Measurements from ENCODE around the gene GALNT2.
A peak's percentile ranks its signal among the peaks of the same experiment; 100 is the strongest.

GALNT2 gene

GRCh38 chr1:230295367-230295766 lies 228.3 kb downstream of the GALNT2 start:
- no peak overlapping the region for H3K4me3 ChIP-seq (ENCODE audit: low read depth, low read length)
- peak; percentile 1 for DNase-seq
- no peaks in the 10 kb centered on the region for H3K27me3 ChIP-seq (ENCODE audit: insufficient read depth, low read depth, severe bottlenecking)
- no peak overlapping the region for H3K27ac ChIP-seq
- peaks cover 2% of the 10 kb centered on the region for H3K9me3 ChIP-seq (ENCODE audit: severe bottlenecking)
- TF ChIP-seq CTCF (IDR thresholded peaks at IDR 0.05; ENCODE audit: low read depth, low read length) = no peak
- no peaks in the 10 kb centered on the region for H3K36me3 ChIP-seq

- DNase-seq = peak; percentile 6
These were observed 232.4 kb downstream of the GALNT2 start for GRCh38 chr1:230299191-230300006.

GRCh38 chr1:230300322-230301301 lies 233.6 kb downstream of the GALNT2 start:
- Histone ChIP-seq H3K9me3 (ENCODE audit: severe bottlenecking) (peaks cover 2% of the 10 kb centered on the region), H3K36me3 (no peaks in the 10 kb centered on the region), H3K27ac (0 out of 2 replicates have a peak overlapping the region, but pooled peaks have one; percentile 8), H3K4me3 (ENCODE audit: low read depth, low read length) (no peak overlapping the region), H3K27me3 (ENCODE audit: insufficient read depth, low read depth, severe bottlenecking) (no peaks in the 10 kb centered on the region)
- DNase-seq = no peak
- TF ChIP-seq CTCF (IDR thresholded peaks at IDR 0.05; ENCODE audit: low read depth, low read length) = no peak

More at GRCh38 chr1:230299191-230300006, 232.4 kb downstream of the GALNT2 start:
- no peak overlapping the region for H3K27ac ChIP-seq
- peaks cover 2% of the 10 kb centered on the region for H3K9me3 ChIP-seq (ENCODE audit: severe bottlenecking)
- no peaks in the 10 kb centered on the region for H3K36me3 ChIP-seq
- H3K27me3 ChIP-seq (ENCODE audit: insufficient read depth, low read depth, severe bottlenecking) = no peaks in the 10 kb centered on the region
- TF ChIP-seq CTCF (IDR thresholded peaks at IDR 0.05; ENCODE audit: low read depth, low read length) = no peak
- no peak overlapping the region for H3K4me3 ChIP-seq (ENCODE audit: low read depth, low read length)

GRCh38 chr1:230301322-230301721 lies 234.3 kb downstream of the GALNT2 start:
- Histone ChIP-seq H3K4me3 (ENCODE audit: low read depth, low read length) (no peak overlapping the region), H3K9me3 (ENCODE audit: severe bottlenecking) (peaks cover 2% of the 10 kb centered on the region), H3K36me3 (no peaks in the 10 kb centered on the region), H3K27me3 (ENCODE audit: insufficient read depth, low read depth, severe bottlenecking) (no peaks in the 10 kb centered on the region), H3K27ac (0 out of 2 replicates have a peak overlapping the region, but pooled peaks have one; percentile 8)
- TF ChIP-seq CTCF (IDR thresholded peaks at IDR 0.05; ENCODE audit: low read depth, low read length) = no peak
- no peak for DNase-seq

GRCh38 chr1:230301822-230302221 lies 234.8 kb downstream of the GALNT2 start:
- no peaks in the 10 kb centered on the region for H3K27me3 ChIP-seq (ENCODE audit: insufficient read depth, low read depth, severe bottlenecking)
- H3K4me3 ChIP-seq (ENCODE audit: low read depth, low read length) = no peak overlapping the region
- TF ChIP-seq CTCF (IDR thresholded peaks at IDR 0.05; ENCODE audit: low read depth, low read length) = no peak
- peaks cover 2% of the 10 kb centered on the region for H3K9me3 ChIP-seq (ENCODE audit: severe bottlenecking)
- no peaks in the 10 kb centered on the region for H3K36me3 ChIP-seq
- H3K27ac ChIP-seq = peak overlapping the region; percentile 33
- peak; percentile 58 for DNase-seq
